Measurements from ENCODE around the gene ZNF384. TPM values are rescaled to one million over a fixed set of nuclear protein-coding genes. Genes with fewer than 3 reads are reported as not detected.

ZNF384 gene
- total RNA-seq, 1 experiment from 2014 or later = 88.0 TPM

DNA sequence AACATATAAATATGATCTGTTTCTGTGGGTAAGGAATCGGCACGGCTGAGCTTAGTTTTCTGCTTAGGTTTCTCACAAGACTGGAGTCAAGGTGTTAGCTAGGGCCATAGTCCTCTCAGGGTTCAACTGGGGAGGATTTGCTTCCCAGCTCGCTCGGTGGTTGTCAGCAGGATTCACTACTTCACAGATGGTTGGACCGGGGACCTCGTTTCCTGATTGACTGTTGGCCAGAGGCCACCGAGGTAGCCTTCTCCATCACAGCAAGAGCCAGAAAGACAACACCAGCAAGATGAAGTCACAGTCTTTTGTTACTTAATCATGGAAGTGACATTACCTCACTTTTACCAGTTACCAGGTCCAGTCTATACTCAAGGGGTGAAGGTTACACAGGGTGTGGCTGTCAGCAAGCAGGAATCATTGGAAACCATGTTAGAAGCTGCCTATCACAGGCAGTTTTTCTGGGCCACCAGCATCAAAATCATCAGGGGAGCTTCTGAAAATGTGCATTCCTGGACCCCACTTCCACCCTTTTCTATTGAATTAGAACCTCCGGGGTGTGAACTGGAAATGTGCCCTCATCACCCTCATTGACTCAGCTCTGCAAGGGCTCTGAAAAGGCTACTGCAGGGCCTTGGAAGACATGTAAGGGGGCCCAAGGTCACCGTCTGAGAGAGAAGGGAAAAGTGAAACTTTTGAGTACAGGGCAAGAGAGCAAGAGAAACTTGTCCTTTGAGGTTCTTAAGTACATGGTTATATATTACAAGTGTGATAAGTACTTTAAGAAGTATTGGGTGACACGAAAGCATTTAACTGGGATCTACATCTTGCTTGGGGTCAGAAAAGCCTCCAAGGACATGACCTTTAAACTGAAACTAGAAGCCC is 45.6 kb upstream of the ZNF384 start:
- Mint-ChIP-seq H3K27me3 (ENCODE audit: low read depth) (no peaks in the 10 kb centered on the region), H3K4me3 (no peak overlapping the region; a peak in 1 of 5 replicates), H3K27ac (no peak overlapping the region; a peak in 1 of 7 replicates), H3K9me3 (no peaks in the 10 kb centered on the region), H3K36me3 (ENCODE audit: insufficient read depth in 1 of 3, low read depth in 3 of 3) (peaks cover 14 to 18% (median 16%) of the 10 kb centered on the region in 3 experiments), H3K4me1 (peaks cover 4 to 7% of the 10 kb centered on the region in 2 experiments; a peak in 3 of 4 replicates)
- no peak overlapping the region for H2BK12ac ChIP-seq (ENCODE audit: insufficient read length, low read depth, low read length)
- H3K79me1 ChIP-seq (ENCODE audit: insufficient read depth, low read depth, low read length, poor library complexity, severe bottlenecking) = no peaks in the 10 kb centered on the region
- no peak overlapping the region for H2BK20ac ChIP-seq (ENCODE audit: low read depth, low read length, poor library complexity, severe bottlenecking)
- H3K27ac ChIP-seq (ENCODE audit: insufficient read length, low read depth, low read length) = no peak overlapping the region
- H3K23ac ChIP-seq (ENCODE audit: insufficient read length, low read depth, low read length) = no peak overlapping the region
- no peaks in the 10 kb centered on the region for H4K20me1 ChIP-seq (ENCODE audit: control insufficient read depth, insufficient read depth, insufficient read length)
- no peak overlapping the region for H4K5ac ChIP-seq (ENCODE audit: insufficient read length, low read depth, low read length)
- H2AFZ ChIP-seq (ENCODE audit: low read length) = no peak overlapping the region
- H4K91ac ChIP-seq (ENCODE audit: insufficient read length, low read depth, low read length) = no peak overlapping the region
- H3K56ac ChIP-seq (ENCODE audit: insufficient read length, low read depth, low read length) = no peak overlapping the region
- H3K4ac ChIP-seq (ENCODE audit: low read depth, low read length) = no peak overlapping the region
- H2BK5ac ChIP-seq (ENCODE audit: insufficient read length, low read length) = no peak overlapping the region
- H3K23me2 ChIP-seq (ENCODE audit: insufficient read length, low read depth, low read length, poor library complexity, severe bottlenecking) = no peaks in the 10 kb centered on the region
- no peak overlapping the region for H3K14ac ChIP-seq (ENCODE audit: insufficient read depth, low read length)
- TF ChIP-seq, protein P1, sequence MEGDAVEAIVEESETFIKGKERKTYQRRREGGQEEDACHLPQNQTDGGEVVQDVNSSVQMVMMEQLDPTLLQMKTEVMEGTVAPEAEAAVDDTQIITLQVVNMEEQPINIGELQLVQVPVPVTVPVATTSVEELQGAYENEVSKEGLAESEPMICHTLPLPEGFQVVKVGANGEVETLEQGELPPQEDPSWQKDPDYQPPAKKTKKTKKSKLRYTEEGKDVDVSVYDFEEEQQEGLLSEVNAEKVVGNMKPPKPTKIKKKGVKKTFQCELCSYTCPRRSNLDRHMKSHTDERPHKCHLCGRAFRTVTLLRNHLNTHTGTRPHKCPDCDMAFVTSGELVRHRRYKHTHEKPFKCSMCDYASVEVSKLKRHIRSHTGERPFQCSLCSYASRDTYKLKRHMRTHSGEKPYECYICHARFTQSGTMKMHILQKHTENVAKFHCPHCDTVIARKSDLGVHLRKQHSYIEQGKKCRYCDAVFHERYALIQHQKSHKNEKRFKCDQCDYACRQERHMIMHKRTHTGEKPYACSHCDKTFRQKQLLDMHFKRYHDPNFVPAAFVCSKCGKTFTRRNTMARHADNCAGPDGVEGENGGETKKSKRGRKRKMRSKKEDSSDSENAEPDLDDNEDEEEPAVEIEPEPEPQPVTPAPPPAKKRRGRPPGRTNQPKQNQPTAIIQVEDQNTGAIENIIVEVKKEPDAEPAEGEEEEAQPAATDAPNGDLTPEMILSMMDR (conservative IDR thresholded peaks at IDR 0.05) = no peak
- no peak overlapping the region for H4K8ac ChIP-seq (replicated peaks; ENCODE audit: insufficient read length, low read depth, low read length)
- H3K4me2 ChIP-seq (ENCODE audit: insufficient read depth, insufficient read length, low read length) = no peak overlapping the region
- no peaks in the 10 kb centered on the region for H3K4me1 ChIP-seq (ENCODE audit: insufficient read depth, low read length)
- no peak overlapping the region for H3T11ph ChIP-seq (ENCODE audit: low read length)
- DNase-seq = no peak
- WGBS (ENCODE audit: extremely low coverage, insufficient read length, low lambda C conversion rate) = no CpG with 5 or more reads among the region's 10 CpGs
- no peaks in the 10 kb centered on the region for H3K79me2 ChIP-seq (ENCODE audit: insufficient read depth, low read length)
- no peak overlapping the region for H2BK120ac ChIP-seq (ENCODE audit: low read depth, low read length, poor library complexity, severe bottlenecking)
- no peak overlapping the region for H3K9ac ChIP-seq (ENCODE audit: extremely low read depth, insufficient read length, low read length)
- H3K9me3 ChIP-seq (ENCODE audit: control insufficient read depth, low read depth, low read length) = no peaks in the 10 kb centered on the region
- H3K27me3 ChIP-seq (ENCODE audit: insufficient read depth, low read length) = no peaks in the 10 kb centered on the region
- no peak overlapping the region for H2BK15ac ChIP-seq (ENCODE audit: low read depth, low read length)
- no peak overlapping the region for H2AK5ac ChIP-seq (ENCODE audit: insufficient read length, low read length)
- no peak overlapping the region for H3K18ac ChIP-seq (ENCODE audit: insufficient read length, low read depth, low read length)

Measured in H9 (cell line).